Endothelial cell of umbilical vein (primary cell): ENCODE data around the gene ADAM30. TPM values are rescaled to one million over a fixed set of nuclear protein-coding genes. Genes with fewer than 3 reads are reported as not detected.
"Not testable (repeated sequence)": the region's sequence is repeated elsewhere in the genome, so short reads cannot be mapped to it uniquely, and the experiment has no call there.

Source experiments
- BruUV-seq: library from RNA; stranded (reverse); fragments of 400-500 nt; replicated peaks from 2 replicates; lab custom pipeline; 2021; lab: Mats Ljungman, UMichigan
- CTCF ChIA-PET: fragments of 300-600, 350-600 bp; sonication (Branson Sonifier 250); formaldehyde crosslinking; loops from one replicate; lab custom pipeline; 2021; ENCODE audit warnings: antibody characterized with exemption, inconsistent platforms; lab: Charles Lee
- POLR2A ChIA-PET: fragments of 300-600, 350-600 bp; sonication (Branson Sonifier 250); formaldehyde crosslinking; loops from one replicate; lab custom pipeline; 2021; ENCODE audit warnings: antibody characterized with exemption, inconsistent platforms; lab: Charles Lee
- DNase-seq: peaks from one replicate; pipeline ENCODE4 v3.0.0-alpha.2; 2011; ENCODE audit warnings: low read depth, low spot score
- FAIRE-seq: peaks from 2 replicates; lab custom pipeline; 2011; peaks lifted over from hg19 to GRCh38; lab: Jason Lieb, UNC
- H2AFZ ChIP-seq: 2 replicates; pipeline ENCODE4 v1.6.0; 2012; ENCODE audit warnings: low read depth, low read length, control low read depth, inconsistent platforms
- H3K27ac ChIP-seq: 2 replicates; pipeline ENCODE4 v1.5.1; 2011; ENCODE audit warnings: low read depth, mild to moderate bottlenecking, control low read depth, low read length, moderate library complexity; ENCODE audit not compliant: insufficient read depth
- H3K27me3 ChIP-seq, 2 experiments: 2 replicates each; pipeline versions ENCODE4 v1.6.0 to v1.6.1; 2011; ENCODE audit warnings: low read length in 2 of 2, mixed read lengths in 1 of 2; ENCODE audit not compliant: control insufficient read depth in 2 of 2, insufficient read depth in 2 of 2
- H3K36me3 ChIP-seq, 2 experiments: 2 replicates in 1 of 2; 3 replicates in 1 of 2; pipeline ENCODE4 v1.5.1; 2011; ENCODE audit warnings: low read length in 2 of 2, mild to moderate bottlenecking in 1 of 2, moderate library complexity in 1 of 2; ENCODE audit not compliant: control insufficient read depth in 2 of 2, insufficient read depth in 2 of 2; ENCODE audit errors: extremely low read depth in 1 of 2
- H3K4me1 ChIP-seq: 3 replicates; pipeline ENCODE4 v1.5.1; 2011; ENCODE audit warnings: mild to moderate bottlenecking, low read length; ENCODE audit not compliant: control insufficient read depth, insufficient read depth; ENCODE audit errors: extremely low read depth
- H3K4me2 ChIP-seq: 2 replicates; pipeline ENCODE4 v1.6.1; 2011; ENCODE audit warnings: low read length, control low read depth, mixed read lengths; ENCODE audit not compliant: insufficient read depth
- H3K4me3 ChIP-seq, 3 experiments: fragments of 200-600 bp in 1 of 3; sonication (generic), shearing (Covaris generic) in 1 of 3; replicated peaks in 1 of 3; 2 replicates each; pipeline ENCODE4 v1.5.1; 2011 to 2016; ENCODE audit warnings: control low read depth in 3 of 3, low read length in 3 of 3, mild to moderate bottlenecking in 2 of 3, inconsistent platforms in 1 of 3, low read depth in 1 of 3, moderate library complexity in 1 of 3; ENCODE audit not compliant: insufficient read depth in 1 of 3
- H3K79me2 ChIP-seq: 2 replicates; pipeline ENCODE4 v1.6.0; 2012; ENCODE audit warnings: low read length, inconsistent platforms; ENCODE audit not compliant: control insufficient read depth, insufficient read depth
- H3K9ac ChIP-seq: replicated peaks from 2 replicates; pipeline ENCODE3; 2011; ENCODE audit warnings: low read length, control low read depth; ENCODE audit not compliant: insufficient read depth; ENCODE audit errors: extremely low read depth
- H3K9me1 ChIP-seq: replicated peaks from 3 replicates; pipeline ENCODE4 v1.6.0; 2011; ENCODE audit warnings: mild to moderate bottlenecking, low read length; ENCODE audit not compliant: control insufficient read depth, insufficient read depth; ENCODE audit errors: extremely low read depth
- H3K9me3 ChIP-seq: replicated peaks from 2 replicates; pipeline ENCODE4 v1.5.1; 2012; ENCODE audit warnings: low read length, inconsistent platforms; ENCODE audit not compliant: control insufficient read depth, insufficient read depth
- H4K20me1 ChIP-seq: replicated peaks from 2 replicates; pipeline ENCODE3; 2011; ENCODE audit warnings: mild to moderate bottlenecking, low read length; ENCODE audit not compliant: control insufficient read depth, insufficient read depth; ENCODE audit errors: extremely low read depth
- CTCF ChIP-seq, 2 donors: IDR thresholded peaks; 1 replicate in 1 of 2; 2 replicates in 1 of 2; pipeline ENCODE4 v1.5.1; 2011; ENCODE audit warnings: low read length in 2 of 2, mild to moderate bottlenecking in 2 of 2, moderate library complexity in 2 of 2, control low read depth in 1 of 2, inconsistent platforms in 1 of 2, low read depth in 1 of 2; ENCODE audit not compliant: insufficient read depth in 1 of 2; ENCODE audit errors: extremely low read depth in 1 of 2
- dilution Hi-C: fragments of 300-500 bp; cut with MboI; formaldehyde crosslinking; loops from one replicate; pipeline ENCODE4 v1.15.0; 2019; ENCODE audit warnings: low sequenced_read_pairs; ENCODE audit not compliant: extremely low pct_ligation_motif_present
- intact Hi-C: fragments of 100-400 bp; cut with micrococcal nuclease; formaldehyde crosslinking; loops from one replicate; pipeline ENCODE4 v1.10.0; 2022
- polyA plus RNA-seq, 4 experiments: library from polyadenylated mRNA; depleted of rRNA in 3 of 4; stranded (reverse) in 3 of 4; unstranded in 1 of 4; fragments of >200 nt; gene quantifications; 2 replicates each; pipeline versions ENCODE4 v1.2.1 to v1.2.3, GENCODE V29; 2011 to 2012; ENCODE audit warnings: missing spikeins in 1 of 4
- total RNA-seq: library from RNA; stranded (reverse); gene quantifications from 2 replicates; pipeline ENCODE4 v1.2.3, GENCODE V29; 2021

Gene ADAM30
- total and polyA plus RNA-seq, 2 donors (not counting 3 experiments of a cell fraction or from before 2014, with no cell fraction given) = not detected

GRCh38 chr1:119844206-119844605, 52.1 kb downstream of the ADAM30 start:
- H3K4me2 ChIP-seq, DNase-seq, H3K9me3 ChIP-seq, dilution Hi-C loops, BruUV-seq, H3K27ac ChIP-seq, H3K9me1 ChIP-seq, H2AFZ ChIP-seq, FAIRE-seq, H3K27me3 ChIP-seq, H3K4me1 ChIP-seq, H3K4me3 ChIP-seq, H3K79me2 ChIP-seq, H3K9ac ChIP-seq, intact Hi-C loops, H3K36me3 ChIP-seq, H4K20me1 ChIP-seq, POLR2A ChIA-PET: not testable (repeated sequence)
- peak; percentile 12 to 18 for TF ChIP-seq CTCF (IDR thresholded peaks at IDR 0.05; ENCODE audit: extremely low read depth in 1 of 2, insufficient read depth in 1 of 2, low read depth in 1 of 2, low read length in 2 of 2)
- CTCF ChIA-PET = interaction anchor here (1.7 kb wide), 1 partner anchor 35 kb away, joined by 5 read pairs; no protein-coding TSS in a partner anchor

Other genes starting within 250 kb of the ADAM30 start
- gene ZNF697, start 248.2 kb downstream of the ADAM30 start, total RNA-seq = 14.1 and 15.0 TPM in 2 replicates
- 6.2 and 6.3 TPM in 2 replicates for gene ZNF697, start 248.2 kb downstream of the ADAM30 start, polyA plus RNA-seq
- 101 and 120 TPM in 2 replicates for gene PHGDH, start 184.6 kb downstream of the ADAM30 start, total RNA-seq
- 33.2 and 37.9 TPM in 2 replicates for gene PHGDH, start 184.6 kb downstream of the ADAM30 start, polyA plus RNA-seq
- gene HMGCS2, start 127.6 kb downstream of the ADAM30 start, total RNA-seq = not detected in 2 replicates
- not detected in 2 replicates for gene HMGCS2, start 127.6 kb downstream of the ADAM30 start, polyA plus RNA-seq
- not detected in 2 replicates for gene REG4, start 85.1 kb downstream of the ADAM30 start, total RNA-seq
- gene REG4, start 85.1 kb downstream of the ADAM30 start, polyA plus RNA-seq = not detected in 2 replicates
- 47.6 and 49.1 TPM in 2 replicates for gene NOTCH2, start 173.1 kb upstream of the ADAM30 start, total RNA-seq
- 12.3 and 14.3 TPM in 2 replicates for gene NOTCH2, start 173.1 kb upstream of the ADAM30 start, polyA plus RNA-seq